Measurements from ENCODE around the gene SWSAP1. TPM values are rescaled to one million over a fixed set of nuclear protein-coding genes. Genes with fewer than 3 reads are reported as not detected.
A peak's percentile ranks its signal among the peaks of the same experiment; 100 is the strongest.
"Not testable (repeated sequence)": the region's sequence is repeated elsewhere in the genome, so short reads cannot be mapped to it uniquely, and the experiment has no call there.

Gene SWSAP1
- total and polyA plus RNA-seq, 2 donors (not counting 1 experiment from before 2014, with no cell fraction given), result 0.50 to 1.2 TPM

DNA sequence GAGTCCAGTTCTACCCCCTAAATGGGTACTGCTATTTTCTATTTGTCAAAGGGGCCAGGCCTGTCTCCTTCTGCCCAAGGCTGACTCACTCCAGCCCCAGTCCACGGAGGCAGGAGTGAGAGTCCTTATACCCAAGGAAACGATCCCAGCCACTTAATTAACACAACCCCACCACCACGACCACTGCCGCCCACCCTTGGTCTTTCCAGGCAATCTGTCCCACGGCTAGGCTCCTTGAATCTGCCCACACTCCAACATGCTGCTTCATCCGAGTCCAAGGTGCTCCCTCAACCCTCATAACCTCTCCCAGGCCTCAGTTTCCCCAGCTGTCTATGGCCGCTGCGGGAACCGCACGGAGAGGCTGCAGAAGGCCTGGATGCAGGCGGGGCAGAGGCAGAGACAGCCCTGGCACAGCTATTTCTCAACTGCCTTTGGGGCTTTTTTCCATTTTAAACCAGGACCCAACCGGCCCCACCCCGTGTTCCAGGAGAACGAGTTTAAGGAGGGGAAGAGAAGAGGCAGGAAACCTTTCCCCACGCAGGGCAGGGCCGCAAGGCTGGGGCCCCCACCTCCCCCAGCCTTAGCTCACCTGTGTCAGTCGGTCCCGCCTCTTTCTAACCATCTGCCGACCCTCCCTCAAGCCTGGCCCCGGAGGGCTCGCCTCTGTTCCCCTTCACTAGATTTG, 35.8 kb upstream of the SWSAP1 start:
- Histone ChIP-seq H3K9me3 (ENCODE audit: control insufficient read depth, insufficient read depth, low read depth, low read length) (no peaks in the 10 kb centered on the region), H4K20me1 (ENCODE audit: control insufficient read depth, extremely low read depth, insufficient read depth, low read length) (no peaks in the 10 kb centered on the region), H3K4me3 (replicated peaks in 1 of 4; ENCODE audit: control extremely low read depth in 1 of 4, insufficient read depth in 1 of 4, low read depth in 3 of 4, low read length in 4 of 4) (peak overlapping the region; percentile 43 to 68 (median 52)), H3K27me3 (ENCODE audit: control insufficient read depth, insufficient read depth, low read length) (no peaks in the 10 kb centered on the region), H3K36me3 (ENCODE audit: control insufficient read depth, insufficient read depth, low read length) (peaks cover 5% of the 10 kb centered on the region), H3K27ac (ENCODE audit: insufficient read depth, low read length) (no peak overlapping the region), H3K9ac (ENCODE audit: insufficient read depth, low read length) (no peak overlapping the region), H2AFZ (ENCODE audit: low read length) (no peak overlapping the region), H3K4me2 (ENCODE audit: extremely low read depth, insufficient read depth, low read length) (peak overlapping the region; percentile 83), H3K4me1 (ENCODE audit: control insufficient read depth, extremely low read depth, insufficient read depth, low read length) (peaks cover 6% of the 10 kb centered on the region), H3K79me2 (ENCODE audit: control insufficient read depth, insufficient read depth, low read length) (no peaks in the 10 kb centered on the region)
- TF ChIP-seq EZH2 (IDR thresholded peaks at IDR 0.05; ENCODE audit: low read length, missing control alignments), result no peak
- no peak for TF ChIP-seq CTCF (conservative IDR thresholded peaks at IDR 0.05 in 1 of 2, IDR thresholded peaks at IDR 0.05 in 1 of 2; ENCODE audit: low read depth in 1 of 2, low read length in 2 of 2)
- no peak for DNase-seq (ENCODE audit: low read depth in 2 of 2)

DNA sequence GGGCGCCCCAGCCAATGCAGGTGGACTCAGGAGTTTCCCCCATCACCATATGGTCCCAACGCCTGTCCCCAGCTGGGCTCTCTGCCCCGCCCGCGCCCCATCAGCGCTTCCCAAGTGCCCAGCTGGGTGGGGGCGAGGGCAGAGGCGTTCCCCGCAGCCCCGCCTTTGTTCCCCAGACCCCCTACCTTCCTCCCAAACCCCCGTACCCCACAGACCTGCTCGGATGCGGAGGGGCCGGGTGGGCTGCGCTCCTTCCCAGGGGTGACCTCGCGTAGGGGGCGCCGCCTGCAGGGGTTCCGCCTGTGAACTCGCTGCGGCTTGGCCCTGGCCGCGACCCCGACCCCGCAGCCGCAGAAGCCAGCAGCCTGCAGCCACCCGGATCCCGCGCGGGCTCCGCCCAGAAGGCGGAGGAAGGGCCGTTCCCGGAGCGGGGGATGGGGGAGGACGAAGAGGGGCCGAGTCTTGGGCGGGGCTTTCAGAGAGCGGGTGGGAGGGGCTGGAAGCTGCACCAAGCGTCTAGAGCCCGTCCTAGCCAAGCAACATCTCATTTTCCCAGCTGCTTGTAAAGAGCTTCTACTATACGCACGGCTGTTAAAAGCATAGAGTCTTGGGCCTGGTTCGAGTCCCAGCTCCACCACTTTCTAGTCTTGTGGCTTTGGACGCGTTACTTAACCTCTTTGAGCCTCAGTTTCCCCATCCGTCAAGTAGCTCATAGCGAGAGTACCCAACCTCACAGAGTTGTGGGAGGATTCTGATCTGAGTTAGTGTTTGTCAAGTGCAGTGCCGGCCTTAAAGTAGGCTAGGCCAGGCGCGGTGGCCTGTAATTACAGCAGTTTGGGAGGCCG, 35.0 kb upstream of the SWSAP1 start, which contains the start of gene RAB3D:
Gene RAB3D (minus strand): TSS at position 404 of the 845 bp plus-strand sequence. CDS start 2,258 bp downstream, outside the sequence.
- Histone ChIP-seq H3K4me2 (ENCODE audit: extremely low read depth, insufficient read depth, low read length) (peak within 1 kb of the TSS; percentile 86), H3K4me3 (replicated peaks in 1 of 4; ENCODE audit: control extremely low read depth in 1 of 4, insufficient read depth in 1 of 4, low read depth in 3 of 4, low read length in 4 of 4) (peak within 1 kb of the TSS; percentile 48 to 68 (median 56)), H3K9me3 (ENCODE audit: control insufficient read depth, insufficient read depth, low read depth, low read length) (no peaks in the 10 kb centered on the region), H3K9ac (ENCODE audit: insufficient read depth, low read length) (peak within 1 kb of the TSS; percentile 36), H3K36me3 (ENCODE audit: control insufficient read depth, insufficient read depth, low read length) (peaks cover 5% of the 10 kb centered on the region), H3K27ac (ENCODE audit: insufficient read depth, low read length) (no peak within 1 kb of the TSS), H3K27me3 (ENCODE audit: control insufficient read depth, insufficient read depth, low read length) (no peaks in the 10 kb centered on the region), H3K79me2 (ENCODE audit: control insufficient read depth, insufficient read depth, low read length) (no peaks in the 10 kb centered on the region), H3K4me1 (ENCODE audit: control insufficient read depth, extremely low read depth, insufficient read depth, low read length) (peaks cover 9% of the 10 kb centered on the region), H4K20me1 (ENCODE audit: control insufficient read depth, extremely low read depth, insufficient read depth, low read length) (no peaks in the 10 kb centered on the region), H2AFZ (ENCODE audit: low read length) (peak within 1 kb of the TSS; percentile 84)
- peak; percentile 73 to 90 for DNase-seq (ENCODE audit: low read depth in 2 of 2)
- TF ChIP-seq EZH2 (IDR thresholded peaks at IDR 0.05; ENCODE audit: low read length, missing control alignments), result no peak
- TF ChIP-seq CTCF (conservative IDR thresholded peaks at IDR 0.05 in 1 of 2, IDR thresholded peaks at IDR 0.05 in 1 of 2; ENCODE audit: low read depth in 1 of 2, low read length in 2 of 2), result no peak

GRCh38 chr19:11340099-11340467, 34.4 kb upstream of the SWSAP1 start:
- H3K9me3 ChIP-seq (ENCODE audit: control insufficient read depth, insufficient read depth, low read depth, low read length); H3K36me3 ChIP-seq (ENCODE audit: control insufficient read depth, insufficient read depth, low read length); DNase-seq (ENCODE audit: low read depth in 2 of 2); H3K27me3 ChIP-seq (ENCODE audit: control insufficient read depth, insufficient read depth, low read length); H4K20me1 ChIP-seq (ENCODE audit: control insufficient read depth, extremely low read depth, insufficient read depth, low read length); H3K79me2 ChIP-seq (ENCODE audit: control insufficient read depth, insufficient read depth, low read length); H3K27ac ChIP-seq (ENCODE audit: insufficient read depth, low read length); H3K9ac ChIP-seq (ENCODE audit: insufficient read depth, low read length): not testable (repeated sequence)
- Histone ChIP-seq H3K4me2 (ENCODE audit: extremely low read depth, insufficient read depth, low read length) (peak overlapping the region; percentile 86), H3K4me3 (replicated peaks in 1 of 4; ENCODE audit: control extremely low read depth in 1 of 4, insufficient read depth in 1 of 4, low read depth in 3 of 4, low read length in 4 of 4) (peak overlapping the region in 2 of 4 experiments; percentile 36 to 68), H2AFZ (ENCODE audit: low read length) (peak overlapping the region; percentile 84), H3K4me1 (ENCODE audit: control insufficient read depth, extremely low read depth, insufficient read depth, low read length) (peaks cover 11% of the 10 kb centered on the region)

All from fibroblast of lung (primary cell).